Psoas muscle (tissue), 8 donors: ENCODE measurements around the gene LAMB4. TPM values are rescaled to one million over a fixed set of nuclear protein-coding genes. Genes with fewer than 3 reads are reported as not detected.

Experiments used
- ATAC-seq, 4 donors: fragments of 200-7000 bp; cut with Tn5 transposase; one replicate each; pipeline ENCODE4 v1.9.1; 2020; ENCODE audit warnings: moderate library complexity in 3 of 4, mild to moderate bottlenecking in 2 of 4
- DNase-seq, 2 donors: peaks; one replicate each; pipeline ENCODE4 v3.0.0-alpha.2; 2020
- H3K27ac ChIP-seq: fragments of 200-600 bp; one replicate; pipeline ENCODE4 v1.8.0; 2022
- H3K27me3 ChIP-seq, 3 donors: fragments of 200-600 bp in 1 of 3; one replicate each; pipeline versions ENCODE4 v1.6.1 to v1.8.0; 2013 to 2022; ENCODE audit warnings: low read length in 2 of 3, mild to moderate bottlenecking in 2 of 3, moderate library complexity in 1 of 3; ENCODE audit not compliant: insufficient read depth in 3 of 3
- H3K36me3 ChIP-seq, 2 donors: fragments of 200-600 bp in 1 of 2; one replicate each; pipeline versions ENCODE4 v1.6.1 to v1.8.0; 2013 to 2022; ENCODE audit warnings: low read depth in 1 of 2, mild to moderate bottlenecking in 1 of 2, moderate library complexity in 1 of 2; ENCODE audit not compliant: insufficient read depth in 1 of 2
- H3K4me1 ChIP-seq: fragments of 200-600 bp; one replicate; pipeline ENCODE4 v1.8.0; 2022
- H3K4me3 ChIP-seq: fragments of 200-600 bp; one replicate; pipeline ENCODE4 v1.8.0; 2022; ENCODE audit warnings: mild to moderate bottlenecking
- H3K9me3 ChIP-seq: fragments of 200-600 bp; one replicate; pipeline ENCODE4 v1.8.0; 2022
- WGBS, 3 donors: extraction: QIAGEN DNeasy Blood & Tissue Kit; methylation state at CpG; one replicate each; pipeline versions ENCODE4 v1.1.6 to v1.1.7; 2013; 5-methylcytosine and 5-hydroxymethylcytosine counted together
- intact Hi-C, 2 donors: fragments of 100-400 bp; cut with DNase I; formaldehyde crosslinking; loops; one replicate each; pipeline versions ENCODE4 v1.11.0 to v1.14.2; 2022
- polyA plus RNA-seq, 3 donors: library from polyadenylated mRNA; stranded (reverse); fragments of 200-250 nt; gene quantifications; one replicate each; pipeline ENCODE4 v1.2.3, GENCODE V29; 2013
- total RNA-seq, 4 donors: library from RNA; stranded (reverse); fragmentation: NEBNext Ultra II Directional in 2 of 4; extraction: Animal tissue kit (Norgen Biotek cat#: 25700) in 2 of 4; gene quantifications; one replicate each; pipeline versions ENCODE4 v1.2.1 to v1.2.4, GENCODE V29; 2021 to 2023
- TF ChIP-seq, protein P1 (sequence below): fragments of 200-600 bp; IDR thresholded peaks from one replicate; pipeline ENCODE4 v1.8.0; 2022; ENCODE audit warnings: antibody characterized with exemption
- donor health status: healthy with polysubstance abuse.
- donor health status: DM: no; HTN: no; CAD: no; lungs with moderate emphysema.
- donor health status: Bipolar disorder and iron deficiency.
- donor health status: healthy.
- donor health status: DM: yes; HTN: yes; CAD: no.
- donor health status: DM: no; HTN: no; CAD: no.
- donor health status: DM: no; HTN: no; CAD: no.
- donor health status: DM: yes; HTN: yes; CAD: no.

Gene LAMB4
- total and polyA plus RNA-seq, 7 donors, result 0.01 to 0.51 (median 0.27) TPM; not detected in 2

DNA sequence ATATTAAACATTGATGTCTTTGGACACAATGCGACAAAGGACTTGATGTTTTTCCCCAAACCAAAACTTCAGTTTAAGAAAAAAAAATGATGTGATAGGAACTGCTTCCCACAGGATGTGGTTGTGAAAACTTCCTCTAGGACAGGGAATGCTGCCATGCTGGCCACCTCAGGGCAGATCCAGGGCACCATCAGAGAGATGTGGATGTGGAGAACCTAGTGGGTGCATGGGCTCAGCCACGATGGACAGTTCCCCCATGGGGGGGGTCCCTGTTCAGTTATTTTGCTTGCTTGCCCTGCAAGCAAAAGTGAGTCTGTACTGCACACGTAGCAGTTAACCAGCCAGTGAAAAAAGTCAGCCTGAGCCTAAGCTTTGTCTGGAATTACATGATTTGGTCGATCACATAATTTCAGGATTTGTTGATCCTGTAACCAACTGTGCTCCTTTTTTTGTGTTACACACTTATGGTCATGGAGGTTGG, 36.3 kb downstream of the LAMB4 start:
- intact Hi-C loops, result no loop called here
- Histone ChIP-seq H3K27me3 (peaks cover 0 to 3% (median 0%) of the 10 kb centered on the region in 3 donors), H3K9me3 (no peaks in the 10 kb centered on the region), H3K4me3 (no peak overlapping the region), H3K36me3 (no peaks in the 10 kb centered on the region), H3K4me1 (no peaks in the 10 kb centered on the region), H3K27ac (peak overlapping the region; percentile 36)
- TF ChIP-seq, protein P1, sequence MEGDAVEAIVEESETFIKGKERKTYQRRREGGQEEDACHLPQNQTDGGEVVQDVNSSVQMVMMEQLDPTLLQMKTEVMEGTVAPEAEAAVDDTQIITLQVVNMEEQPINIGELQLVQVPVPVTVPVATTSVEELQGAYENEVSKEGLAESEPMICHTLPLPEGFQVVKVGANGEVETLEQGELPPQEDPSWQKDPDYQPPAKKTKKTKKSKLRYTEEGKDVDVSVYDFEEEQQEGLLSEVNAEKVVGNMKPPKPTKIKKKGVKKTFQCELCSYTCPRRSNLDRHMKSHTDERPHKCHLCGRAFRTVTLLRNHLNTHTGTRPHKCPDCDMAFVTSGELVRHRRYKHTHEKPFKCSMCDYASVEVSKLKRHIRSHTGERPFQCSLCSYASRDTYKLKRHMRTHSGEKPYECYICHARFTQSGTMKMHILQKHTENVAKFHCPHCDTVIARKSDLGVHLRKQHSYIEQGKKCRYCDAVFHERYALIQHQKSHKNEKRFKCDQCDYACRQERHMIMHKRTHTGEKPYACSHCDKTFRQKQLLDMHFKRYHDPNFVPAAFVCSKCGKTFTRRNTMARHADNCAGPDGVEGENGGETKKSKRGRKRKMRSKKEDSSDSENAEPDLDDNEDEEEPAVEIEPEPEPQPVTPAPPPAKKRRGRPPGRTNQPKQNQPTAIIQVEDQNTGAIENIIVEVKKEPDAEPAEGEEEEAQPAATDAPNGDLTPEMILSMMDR, result no peak
- peak in 1 of 2 donors; percentile 18 for DNase-seq
- 27 to 36% (median 35%) methylated on average over 4 of the region's 4 CpGs for WGBS, 3 donors
- no peak for ATAC-seq

DNA sequence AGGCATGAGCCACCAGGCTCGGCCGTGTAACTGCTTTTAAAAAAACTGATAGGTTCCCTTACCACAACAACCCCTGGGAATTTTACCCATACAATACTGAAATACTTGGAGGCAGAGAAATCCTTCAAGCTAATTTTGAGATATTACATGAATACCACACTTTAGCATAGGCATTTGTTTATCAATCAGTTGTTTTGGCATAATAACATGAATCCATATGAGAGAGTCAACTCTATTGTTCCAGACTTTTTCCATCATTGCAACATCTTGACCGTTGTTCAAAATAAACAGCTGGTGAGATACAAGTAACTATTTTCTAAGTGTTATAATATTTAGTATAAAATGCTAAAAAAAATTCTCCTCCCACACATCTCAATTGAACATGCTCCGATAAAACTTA, 36.8 kb downstream of the LAMB4 start:
- no peaks in the 10 kb centered on the region for H3K36me3 ChIP-seq
- peaks cover 0 to 3% (median 0%) of the 10 kb centered on the region in 3 donors for H3K27me3 ChIP-seq
- ATAC-seq (no peak), DNase-seq (no peak)
- intact Hi-C loops, result no loop called here
- H3K9me3 ChIP-seq, result no peaks in the 10 kb centered on the region
- WGBS, 3 donors, result 32 to 46% (median 37%) methylated on average over 4 of the region's 4 CpGs
- H3K27ac ChIP-seq, result no peak overlapping the region
- TF ChIP-seq, protein P1, result no peak
- no peaks in the 10 kb centered on the region for H3K4me1 ChIP-seq
- no peak overlapping the region for H3K4me3 ChIP-seq

DNA sequence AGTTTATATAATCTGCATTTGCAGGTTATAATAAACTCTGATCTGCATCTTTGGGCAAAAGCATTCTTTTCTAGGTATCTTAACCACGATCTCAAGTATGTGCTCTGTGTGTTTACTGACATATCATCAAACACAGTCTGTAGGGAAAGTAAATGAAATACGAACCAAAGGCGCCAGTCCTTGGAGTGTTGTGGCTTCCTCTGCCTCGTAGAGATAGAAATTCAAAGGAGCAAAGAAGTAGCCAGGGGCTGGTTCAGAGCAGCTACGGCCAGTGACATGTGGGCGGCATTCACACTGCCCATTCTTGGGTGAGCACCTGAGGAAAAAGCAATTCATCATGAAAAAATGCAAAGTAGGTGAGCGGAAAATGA, 38.7 kb downstream of the LAMB4 start:
- Histone ChIP-seq H3K27ac (no peak overlapping the region), H3K4me3 (no peak overlapping the region), H3K9me3 (no peaks in the 10 kb centered on the region), H3K4me1 (no peaks in the 10 kb centered on the region), H3K27me3 (peaks cover 0 to 3% (median 0%) of the 10 kb centered on the region in 3 donors), H3K36me3 (no peaks in the 10 kb centered on the region)
- 93 to 98% (median 95%) methylated on average over 7 of the region's 7 CpGs for WGBS, 3 donors
- TF ChIP-seq, protein P1, result no peak
- DNase-seq (no peak), ATAC-seq (no peak)
- intact Hi-C loops, result no loop called here

DNA sequence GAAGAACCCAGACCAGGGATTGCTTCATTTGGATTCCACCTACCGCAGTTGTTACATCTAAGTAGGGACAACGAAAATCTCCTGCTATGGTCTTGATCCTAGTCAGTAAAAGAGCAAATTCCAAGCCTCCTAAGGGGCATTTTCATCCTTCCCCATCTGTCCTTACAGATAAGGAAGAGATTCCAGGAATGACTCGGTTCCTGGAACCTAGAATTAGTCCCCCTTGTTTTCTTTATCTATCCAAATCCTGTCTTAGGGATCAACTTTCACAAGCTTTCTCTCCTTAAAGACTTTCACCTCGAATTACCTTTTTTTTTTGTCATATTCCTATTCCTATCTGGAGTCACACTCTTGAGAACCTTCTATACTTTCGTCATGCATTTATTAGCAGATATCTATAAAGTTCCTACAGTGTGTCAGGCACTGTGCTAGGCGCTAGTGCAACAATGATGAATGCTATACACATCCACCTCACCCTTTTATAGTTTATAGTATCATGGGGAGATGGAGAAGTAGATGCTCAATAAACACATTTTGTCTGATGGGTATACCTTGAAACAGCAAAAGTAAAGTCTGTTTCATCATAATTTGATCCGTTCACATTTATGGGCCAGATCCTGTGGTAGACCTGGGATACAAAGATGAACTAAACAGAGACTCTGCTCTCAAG, 39.2 kb downstream of the LAMB4 start:
- no peaks in the 10 kb centered on the region for H3K4me1 ChIP-seq
- DNase-seq (no peak), ATAC-seq (no peak)
- no peak overlapping the region for H3K4me3 ChIP-seq
- H3K36me3 ChIP-seq, result no peaks in the 10 kb centered on the region
- H3K9me3 ChIP-seq, result no peaks in the 10 kb centered on the region
- peaks cover 0 to 3% (median 0%) of the 10 kb centered on the region in 3 donors for H3K27me3 ChIP-seq
- TF ChIP-seq, protein P1, result no peak
- no peak overlapping the region for H3K27ac ChIP-seq
- intact Hi-C loops, result no loop called here
- WGBS, 3 donors, result 79 to 81% (median 81%) methylated on average over 7 of the region's 7 CpGs

DNA sequence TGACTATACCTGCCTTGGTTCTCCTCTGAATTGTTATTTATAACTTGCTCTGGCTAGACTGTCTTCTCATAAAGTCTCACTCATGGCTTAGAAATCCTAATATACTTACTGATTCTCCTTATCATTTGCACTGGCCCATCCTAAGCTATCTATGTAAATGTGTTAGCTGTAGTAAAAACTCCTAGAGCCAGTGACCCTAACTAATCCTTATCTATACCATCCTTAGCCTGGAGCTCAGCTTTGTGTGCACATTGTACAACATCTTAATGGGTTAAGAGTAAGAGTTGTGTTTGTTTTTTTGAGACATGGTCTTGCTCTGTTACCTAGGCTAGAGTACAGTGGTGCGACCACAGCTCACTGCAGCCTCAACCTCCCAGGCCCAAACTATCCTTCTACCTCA, 40.8 kb downstream of the LAMB4 start:
- DNase-seq (no peak), ATAC-seq (no peak)
- WGBS, 3 donors, result 100% methylated on average over 1 of the region's 1 CpG
- intact Hi-C loops, result no loop called here
- H3K36me3 ChIP-seq, result no peaks in the 10 kb centered on the region
- no peaks in the 10 kb centered on the region for H3K27me3 ChIP-seq
- no peak overlapping the region for H3K27ac ChIP-seq
- no peak overlapping the region for H3K4me3 ChIP-seq
- H3K4me1 ChIP-seq, result no peaks in the 10 kb centered on the region
- no peaks in the 10 kb centered on the region for H3K9me3 ChIP-seq
- TF ChIP-seq, protein P1, result no peak
